Activated gamma-delta T cell treated with anti-CD3 and anti-CD28 coated beads, Interleukin-2, amount 50 U/mL, for 16 hours (primary cell): ENCODE measurements around the gene SIK1.
"Not testable (repeated sequence)": the region's sequence is repeated elsewhere in the genome, so short reads cannot be mapped to it uniquely, and the experiment has no call there.

Experiments used
- DNase-seq: peaks from one replicate; pipeline ENCODE4 v3.0.0-alpha.2; 2020; ENCODE audit warnings: low read depth

SIK1 gene

GRCh38 chr21:43426404-43427241, at the start of gene SIK1:
SIK1 (minus strand) TSS chr21:43427131; CDS start chr21:43426178, 953 bp downstream.
- DNase-seq, result not testable (repeated sequence)

- not testable (repeated sequence) for DNase-seq
These were observed 44.8 kb upstream of the SIK1 start for GRCh38 chr21:43471597-43472242.

- DNase-seq, result not testable (repeated sequence)
These were observed 43.0 kb upstream of the SIK1 start for GRCh38 chr21:43469719-43470458.

GRCh38 chr21:43467785-43468184, 40.9 kb upstream of the SIK1 start:
- DNase-seq, result no peak

GRCh38 chr21:43465159-43465558, 38.2 kb upstream of the SIK1 start:
- DNase-seq, result not testable (repeated sequence)

GRCh38 chr21:43463498-43464261, 36.7 kb upstream of the SIK1 start:
- DNase-seq, result not testable (repeated sequence)

- not testable (repeated sequence) for DNase-seq
These were observed 36.0 kb upstream of the SIK1 start for GRCh38 chr21:43462932-43463331.

- not testable (repeated sequence) for DNase-seq
These were observed 33.5 kb upstream of the SIK1 start for GRCh38 chr21:43460475-43460874.

GRCh38 chr21:43458995-43459394, 32.1 kb upstream of the SIK1 start:
- DNase-seq, result not testable (repeated sequence)

GRCh38 chr21:43456616-43457314, 29.8 kb upstream of the SIK1 start:
- DNase-seq, result not testable (repeated sequence)

- not testable (repeated sequence) for DNase-seq
These were observed 28.8 kb upstream of the SIK1 start for GRCh38 chr21:43455717-43456116.

GRCh38 chr21:43454176-43454575, 27.2 kb upstream of the SIK1 start:
- DNase-seq, result not testable (repeated sequence)

- not testable (repeated sequence) for DNase-seq
These were observed 24.9 kb upstream of the SIK1 start for GRCh38 chr21:43451850-43452249.

GRCh38 chr21:43450287-43450686, 23.4 kb upstream of the SIK1 start:
- not testable (repeated sequence) for DNase-seq

GRCh38 chr21:43447353-43447977, 20.5 kb upstream of the SIK1 start:
- not testable (repeated sequence) for DNase-seq

GRCh38 chr21:43446277-43446932, 19.5 kb upstream of the SIK1 start:
- DNase-seq, result not testable (repeated sequence)

- not testable (repeated sequence) for DNase-seq
These were observed 17.6 kb upstream of the SIK1 start for GRCh38 chr21:43444524-43444923.

- DNase-seq, result not testable (repeated sequence)
These were observed 15.6 kb upstream of the SIK1 start for GRCh38 chr21:43442571-43442970.

GRCh38 chr21:43440835-43441727, 14.2 kb upstream of the SIK1 start:
- not testable (repeated sequence) for DNase-seq
